Brain microvascular endothelial cell (primary cell): ENCODE measurements around the gene ATP23.
A peak's percentile ranks its signal among the peaks of the same experiment; 100 is the strongest.

Experiments used
- DNase-seq: peaks from one replicate; pipeline ENCODE4 v3.0.0-alpha.2; 2020
- H3K27ac ChIP-seq: fragments of 250-450 bp; sonication (Bioruptor Pico); 2 replicates; pipeline ENCODE4 v1.5.1; 2020; ENCODE audit warnings: mild to moderate bottlenecking, moderate library complexity
- H3K27me3 ChIP-seq: fragments of 250-450 bp; sonication (Bioruptor Pico); replicated peaks from 2 replicates; pipeline ENCODE4 v1.5.1; 2020; ENCODE audit warnings: mild to moderate bottlenecking
- H3K36me3 ChIP-seq: fragments of 250-450 bp; sonication (Bioruptor Pico); replicated peaks from 2 replicates; pipeline ENCODE4 v1.5.1; 2020; ENCODE audit warnings: mild to moderate bottlenecking
- H3K4me3 ChIP-seq: 2 replicates; pipeline ENCODE4 v1.5.1; 2011; ENCODE audit warnings: low read depth, mild to moderate bottlenecking, control low read depth, low read length, moderate library complexity
- CTCF ChIP-seq: IDR thresholded peaks from 2 replicates; pipeline ENCODE4 v1.5.1; 2011; ENCODE audit warnings: low read depth, mild to moderate bottlenecking, moderate library complexity, low read length, control low read depth, inconsistent platforms; ENCODE audit errors: missing control alignments
- in situ Hi-C: cut with HindIII; loops from 2 replicates; pipeline ENCODE4 v1.10.0; 2017; ENCODE audit warnings: low sequenced_read_pairs, low pct_ligation_motif_present

ATP23 gene

GRCh38 chr12:57966536-57966935 is 25.2 kb downstream of the ATP23 start:
- no peak for DNase-seq
- in situ Hi-C loops = no loop called here
- no peak for TF ChIP-seq CTCF
- Histone ChIP-seq H3K27ac (no peak overlapping the region), H3K4me3 (no peak overlapping the region), H3K36me3 (no peaks in the 10 kb centered on the region), H3K27me3 (no peaks in the 10 kb centered on the region)

GRCh38 chr12:57983146-57983857 is 41.9 kb downstream of the ATP23 start:
- H3K27ac ChIP-seq = no peak overlapping the region
- no peak overlapping the region for H3K4me3 ChIP-seq
- peak; percentile 76 for TF ChIP-seq CTCF
- H3K27me3 ChIP-seq = no peaks in the 10 kb centered on the region
- H3K36me3 ChIP-seq = no peaks in the 10 kb centered on the region
- peak; percentile 52 for DNase-seq
- in situ Hi-C loops = no loop called here

GRCh38 chr12:57983858-57984505 is 42.6 kb downstream of the ATP23 start:
- Histone ChIP-seq H3K27ac (no peak overlapping the region), H3K36me3 (no peaks in the 10 kb centered on the region), H3K4me3 (no peak overlapping the region), H3K27me3 (no peaks in the 10 kb centered on the region)
- DNase-seq = no peak
- in situ Hi-C loops = no loop called here
- no peak for TF ChIP-seq CTCF

GRCh38 chr12:57984629-57985151 is 43.3 kb downstream of the ATP23 start:
- Histone ChIP-seq H3K27me3 (no peaks in the 10 kb centered on the region), H3K36me3 (no peaks in the 10 kb centered on the region), H3K27ac (no peak overlapping the region), H3K4me3 (no peak overlapping the region)
- DNase-seq = no peak
- in situ Hi-C loops = no loop called here
- TF ChIP-seq CTCF = no peak

- no peak for DNase-seq
- no peak overlapping the region for H3K4me3 ChIP-seq
- H3K36me3 ChIP-seq = no peaks in the 10 kb centered on the region
- in situ Hi-C loops = no loop called here
- no peaks in the 10 kb centered on the region for H3K27me3 ChIP-seq
- no peak overlapping the region for H3K27ac ChIP-seq
- TF ChIP-seq CTCF = no peak
These were observed 44.3 kb downstream of the ATP23 start for GRCh38 chr12:57985685-57986084.
